NK-92 treated with Interleukin-12 subunit alpha and Interleukin-12 subunit beta, amount 100 ng/mL, for 24 hours (cell line): Measurements from ENCODE around the gene TGFBR3L.

Experiments used
- DNase-seq: peaks from one replicate; lab custom pipeline; 2025; lab: John Stamatoyannopoulos, UW

Gene TGFBR3L

GRCh38 chr19:7914598-7915045 lies at the start of gene TGFBR3L:
Gene TGFBR3L (plus strand): TSS chr19:7914830.
- DNase-seq, result no peak

- DNase-seq, result no peak
These were observed 49.2 kb upstream of the TGFBR3L start for GRCh38 chr19:7865262-7865911.

GRCh38 chr19:7866399-7867091 lies 48.1 kb upstream of the TGFBR3L start:
- DNase-seq, result no peak

GRCh38 chr19:7867092-7867844 lies 47.4 kb upstream of the TGFBR3L start:
- DNase-seq, result no peak

- DNase-seq, result no peak
These were observed 46.3 kb upstream of the TGFBR3L start for GRCh38 chr19:7868326-7868670.

GRCh38 chr19:7868671-7869452 lies 45.8 kb upstream of the TGFBR3L start:
- DNase-seq, result no peak

GRCh38 chr19:7869453-7869909 lies 45.1 kb upstream of the TGFBR3L start:
- DNase-seq, result no peak

- peak; percentile 21 for DNase-seq
These were observed 44.6 kb upstream of the TGFBR3L start for GRCh38 chr19:7869910-7870511.

GRCh38 chr19:7870571-7871436 lies 43.8 kb upstream of the TGFBR3L start:
- DNase-seq, result peak; percentile 30

- peak; percentile 24 for DNase-seq
These were observed 43.0 kb upstream of the TGFBR3L start for GRCh38 chr19:7871437-7872305.

GRCh38 chr19:7872306-7873204 lies 42.1 kb upstream of the TGFBR3L start:
- no peak for DNase-seq

GRCh38 chr19:7873304-7874075 lies 41.1 kb upstream of the TGFBR3L start:
- DNase-seq, result no peak

GRCh38 chr19:7874076-7874896 lies 40.3 kb upstream of the TGFBR3L start, which contains the start of gene PRR36:
Gene PRR36 (minus strand): TSS chr19:7874390. CDS start chr19:7873689, 701 bp downstream.
- DNase-seq, result no peak

- no peak for DNase-seq
These were observed 39.7 kb upstream of the TGFBR3L start for GRCh38 chr19:7874897-7875273.

GRCh38 chr19:7877249-7877836 lies 37.3 kb upstream of the TGFBR3L start:
- DNase-seq, result no peak

- DNase-seq, result no peak
These were observed 35.4 kb upstream of the TGFBR3L start for GRCh38 chr19:7879111-7879807.
